ENCODE measurements around the gene FAM114A2. TPM values are rescaled to one million over a fixed set of nuclear protein-coding genes. Genes with fewer than 3 reads are reported as not detected.

Gene FAM114A2
- polyA plus RNA-seq, 1 donor from 2014 or later: 24.8 TPM

- Histone ChIP-seq H3K4me2 (ENCODE audit: low read length) (no peak overlapping the region), H3K9me3 (ENCODE audit: low read length) (no peaks in the 10 kb centered on the region), H4K20me1 (ENCODE audit: insufficient read depth) (no peaks in the 10 kb centered on the region), H3K9ac (ENCODE audit: low read length) (no peak overlapping the region), H3F3A (ENCODE audit: insufficient read depth, low read length, poor library complexity, severe bottlenecking) (no peaks in the 10 kb centered on the region), H3K4me3 (ENCODE audit: low read length) (no peak overlapping the region), H2AFZ (ENCODE audit: low read depth, low read length) (no peak overlapping the region), H3K9me2 (ENCODE audit: insufficient read depth, low read length) (no peaks in the 10 kb centered on the region), H3K79me2 (replicated peaks; ENCODE audit: insufficient read depth, low read length) (no peaks in the 10 kb centered on the region), H3K27me3 (ENCODE audit: insufficient read depth, low read depth, low read length) (no peaks in the 10 kb centered on the region), H3K27ac (ENCODE audit: low read length) (no peak overlapping the region), H3K36me3 (ENCODE audit: insufficient read depth, low read length) (no peaks in the 10 kb centered on the region)
- no peak for TF ChIP-seq EP300 (conservative IDR thresholded peaks at IDR 0.05; ENCODE audit: poor library complexity, severe bottlenecking)
- no peak for TF ChIP-seq MXI1 (conservative IDR thresholded peaks at IDR 0.05; ENCODE audit: poor library complexity, severe bottlenecking)
- no peak for TF ChIP-seq EZH2 (IDR thresholded peaks at IDR 0.05; ENCODE audit: borderline replicate concordance, insufficient read depth, low read length, poor library complexity, severe bottlenecking)
- no peak for TF ChIP-seq POLR2AphosphoS5 (IDR thresholded peaks at IDR 0.05)
- no peak for TF ChIP-seq REST (IDR thresholded peaks at IDR 0.05; ENCODE audit: borderline replicate concordance)
- TF ChIP-seq SMC3 (conservative IDR thresholded peaks at IDR 0.05; ENCODE audit: poor library complexity): no peak
- no peak for TF ChIP-seq TAF1 (IDR thresholded peaks at IDR 0.05; ENCODE audit: low read depth)
- no peak for TF ChIP-seq CTCF (IDR thresholded peaks at IDR 0.05; ENCODE audit: poor library complexity, severe bottlenecking)
- TF ChIP-seq RAD21 (conservative IDR thresholded peaks at IDR 0.05): no peak
Measured at GRCh38 chr5:153941265-153941664, 97.4 kb downstream of the FAM114A2 start.

Other genes starting within 250 kb of the FAM114A2 start
- gene MFAP3, start 57 bp upstream of the FAM114A2 start, polyA plus RNA-seq: 103 and 104 TPM in 2 replicates
- 2.9 and 3.1 TPM in 2 replicates for gene GALNT10, start 151.8 kb upstream of the FAM114A2 start, polyA plus RNA-seq